H1 (cell line): ENCODE data around the gene ADAM23. TPM values are rescaled to one million over a fixed set of nuclear protein-coding genes. Genes with fewer than 3 reads are reported as not detected.

Source experiments
- CTCF ChIA-PET: fragments of 300-600 bp; sonication (Branson Sonifier 250); formaldehyde crosslinking; loops from one replicate; lab custom pipeline; 2021; ENCODE audit not compliant: partially characterized antibody; lab: Charles Lee
- POLR2A ChIA-PET: fragments of 300-600 bp; sonication (Branson Sonifier 250); formaldehyde crosslinking; loops from one replicate; lab custom pipeline; 2021; ENCODE audit warnings: inconsistent platforms; ENCODE audit not compliant: partially characterized antibody; lab: Charles Lee
- DNase-seq, 2 experiments: peaks; one replicate each; pipeline versions ENCODE4 v3.0.0 to v3.0.0-alpha.2; 2010 to 2022; ENCODE audit warnings: low spot score in 2 of 2, low read depth in 1 of 2, mixed read lengths in 1 of 2
- FAIRE-seq: peaks from 2 replicates; lab custom pipeline; 2011; peaks lifted over from hg19 to GRCh38; lab: Jason Lieb, UNC
- H2AFZ ChIP-seq: 2 replicates; pipeline ENCODE4 v1.8.1; 2012; ENCODE audit warnings: low read length, inconsistent platforms
- H2AK5ac ChIP-seq: 2 replicates; pipeline ENCODE4 v1.6.1; 2013; ENCODE audit warnings: low read depth, low read length
- H2BK120ac ChIP-seq: replicated peaks from 2 replicates; pipeline ENCODE3; 2013; ENCODE audit warnings: low read depth, low read length, inconsistent platforms
- H2BK12ac ChIP-seq: 2 replicates; pipeline ENCODE4 v1.6.1; 2013; ENCODE audit warnings: low read depth, low read length
- H2BK15ac ChIP-seq: 2 replicates; pipeline ENCODE4 v1.6.1; 2013; ENCODE audit warnings: low read length
- H2BK20ac ChIP-seq: 2 replicates; pipeline ENCODE4 v1.6.1; 2013; ENCODE audit warnings: low read length
- H2BK5ac ChIP-seq: 2 replicates; pipeline ENCODE4 v1.6.1; 2013; ENCODE audit warnings: low read depth, low read length
- H3K14ac ChIP-seq: 2 replicates; pipeline ENCODE4 v1.6.1; 2013; ENCODE audit warnings: inconsistent platforms; ENCODE audit not compliant: insufficient read length
- H3K18ac ChIP-seq: 2 replicates; pipeline ENCODE4 v1.6.1; 2013; ENCODE audit warnings: low read length; ENCODE audit errors: extremely low read depth
- H3K23ac ChIP-seq: 2 replicates; pipeline ENCODE4 v1.6.1; 2013; ENCODE audit warnings: inconsistent platforms; ENCODE audit not compliant: insufficient read length
- H3K23me2 ChIP-seq: 2 replicates; pipeline ENCODE4 v1.6.1; 2013; ENCODE audit warnings: low read depth, low read length
- H3K27ac ChIP-seq: 2 replicates; pipeline ENCODE4 v1.6.1; 2011; ENCODE audit warnings: low read depth, low read length, inconsistent platforms
- H3K27me3 ChIP-seq, 4 experiments: replicated peaks in 1 of 4; 1 replicate in 1 of 4; 2 replicates in 3 of 4; pipeline versions ENCODE4 v1.6.1 to v1.8.1; 2011 to 2013; ENCODE audit warnings: low read length in 3 of 4, mild to moderate bottlenecking in 3 of 4, inconsistent platforms in 2 of 4, mixed read lengths in 2 of 4, moderate library complexity in 1 of 4; ENCODE audit not compliant: control insufficient read depth in 3 of 4, insufficient read depth in 3 of 4; ENCODE audit errors: extremely low read depth in 1 of 4
- H3K36me3 ChIP-seq, 4 experiments: 2 replicates each; pipeline versions ENCODE4 v1.6.1 to v1.8.1; 2011 to 2013; ENCODE audit warnings: mild to moderate bottlenecking in 4 of 4, low read length in 3 of 4, moderate library complexity in 2 of 4, control low read depth in 1 of 4, inconsistent platforms in 1 of 4; ENCODE audit not compliant: insufficient read depth in 4 of 4, control insufficient read depth in 2 of 4
- H3K4ac ChIP-seq: replicated peaks from 2 replicates; pipeline ENCODE3; 2013; ENCODE audit warnings: low read length, low read depth, mixed read lengths, inconsistent platforms; ENCODE audit not compliant: insufficient read length
- H3K4me1 ChIP-seq, 4 experiments: replicated peaks in 1 of 4; 1 replicate in 1 of 4; 2 replicates in 3 of 4; pipeline versions ENCODE4 v1.6.1 to v1.8.1; 2011 to 2013; ENCODE audit warnings: low read length in 3 of 4, inconsistent platforms in 2 of 4, mixed read lengths in 1 of 4; ENCODE audit not compliant: insufficient read depth in 4 of 4, control insufficient read depth in 3 of 4
- H3K4me2 ChIP-seq, 2 experiments: 2 replicates each; pipeline versions ENCODE4 v1.6.1 to v1.8.1; 2011 to 2013; ENCODE audit warnings: low read depth in 2 of 2, low read length in 2 of 2, control low read depth in 1 of 2, inconsistent platforms in 1 of 2, mild to moderate bottlenecking in 1 of 2; ENCODE audit not compliant: insufficient read depth in 1 of 2
- H3K4me3 ChIP-seq, 4 experiments: fragments of 200-600, 300-600 bp in 1 of 4; sonication (generic), shearing (Covaris generic), sonication (Bioruptor Twin) in 1 of 4; 2 replicates each; pipeline versions ENCODE4 v1.5.1 to v1.8.1; 2011 to 2016; ENCODE audit warnings: low read length in 4 of 4, low read depth in 3 of 4, control low read depth in 2 of 4, inconsistent platforms in 2 of 4, mild to moderate bottlenecking in 2 of 4, mixed read lengths in 1 of 4, moderate library complexity in 1 of 4; ENCODE audit not compliant: insufficient read depth in 2 of 4; ENCODE audit errors: extremely low read depth in 1 of 4
- H3K56ac ChIP-seq: replicated peaks from 2 replicates; pipeline ENCODE3; 2013; ENCODE audit warnings: low read depth, mild to moderate bottlenecking, mixed read lengths, low read length, inconsistent platforms; ENCODE audit not compliant: insufficient read length
- H3K79me1 ChIP-seq: 2 replicates; pipeline ENCODE4 v1.6.1; 2013; ENCODE audit warnings: low read depth, low read length, control low read depth
- H3K79me2 ChIP-seq, 2 experiments: 2 replicates each; pipeline versions ENCODE4 v1.6.1 to v1.8.1; 2012 to 2013; ENCODE audit warnings: low read length in 2 of 2, mild to moderate bottlenecking in 2 of 2, inconsistent platforms in 1 of 2; ENCODE audit not compliant: insufficient read depth in 2 of 2, control insufficient read depth in 1 of 2
- H3K9ac ChIP-seq, 4 experiments: replicated peaks in 1 of 4; 1 replicate in 1 of 4; 2 replicates in 3 of 4; pipeline versions ENCODE4 v1.6.1 to v1.8.1; 2011 to 2013; ENCODE audit warnings: low read depth in 3 of 4, low read length in 3 of 4, control low read depth in 2 of 4, mild to moderate bottlenecking in 2 of 4, moderate library complexity in 2 of 4, inconsistent platforms in 1 of 4; ENCODE audit errors: extremely low read depth in 1 of 4
- H3K9me3 ChIP-seq, 2 experiments: 2 replicates each; pipeline versions ENCODE4 v1.6.1 to v1.8.1; 2012 to 2013; ENCODE audit warnings: mild to moderate bottlenecking in 2 of 2, moderate library complexity in 2 of 2, control low read depth in 1 of 2, inconsistent platforms in 1 of 2, low read depth in 1 of 2, low read length in 1 of 2, mixed read lengths in 1 of 2; ENCODE audit not compliant: insufficient read depth in 2 of 2
- H4K20me1 ChIP-seq, 2 experiments: replicated peaks in 1 of 2; 2 replicates each; pipeline versions ENCODE3 to v1.8.1; 2011 to 2013; ENCODE audit warnings: inconsistent platforms in 2 of 2, low read length in 2 of 2, mild to moderate bottlenecking in 1 of 2; ENCODE audit not compliant: insufficient read depth in 2 of 2, control insufficient read depth in 1 of 2
- H4K5ac ChIP-seq: 2 replicates; pipeline ENCODE4 v1.6.1; 2013; ENCODE audit warnings: low read length, low read depth, mixed read lengths, inconsistent platforms; ENCODE audit not compliant: insufficient read length
- H4K8ac ChIP-seq: 2 replicates; pipeline ENCODE4 v1.8.0; 2013; ENCODE audit warnings: mild to moderate bottlenecking, moderate library complexity, low read length, inconsistent platforms; ENCODE audit not compliant: insufficient read depth; ENCODE audit errors: extremely low read depth
- H4K91ac ChIP-seq: replicated peaks from 2 replicates; pipeline ENCODE3; 2013; ENCODE audit warnings: low read length, mixed read lengths, inconsistent platforms; ENCODE audit not compliant: insufficient read length
- ATF3 ChIP-seq: IDR thresholded peaks from 2 replicates; pipeline ENCODE4 v1.6.1; 2011; ENCODE audit warnings: low read depth, mild to moderate bottlenecking, low read length; ENCODE audit not compliant: insufficient read depth
- CBX8 ChIP-seq: fragments of 300-800, 300-1000 bp; sonication (generic); IDR thresholded peaks from 2 replicates; pipeline ENCODE4 v1.7.1; 2016; ENCODE audit warnings: low read depth, low read length, borderline replicate concordance
- CHD2 ChIP-seq: IDR thresholded peaks from 2 replicates; pipeline ENCODE4 v1.6.1; 2012; ENCODE audit warnings: low read length, improper control_type of control experiment
- KDM5A ChIP-seq: fragments of 200-600 bp; IDR thresholded peaks from 2 replicates; pipeline ENCODE4 v1.7.1; 2012; ENCODE audit warnings: mild to moderate bottlenecking, low read length, inconsistent platforms, mixed read lengths
- POLR2A ChIP-seq, 2 experiments: IDR thresholded peaks; 1 replicate in 1 of 2; 2 replicates in 1 of 2; pipeline ENCODE4 v1.6.1; 2011; ENCODE audit warnings: low read depth in 2 of 2, low read length in 2 of 2, mild to moderate bottlenecking in 2 of 2; ENCODE audit errors: control extremely low read depth in 1 of 2
- RNF2 ChIP-seq: fragments of 200-900, 300-1000 bp; sonication (generic); IDR thresholded peaks from 2 replicates; pipeline ENCODE4 v1.7.1; 2016; ENCODE audit warnings: borderline replicate concordance, low read depth, mild to moderate bottlenecking, antibody characterized with exemption, low read length; ENCODE audit not compliant: poor library complexity, severe bottlenecking; ENCODE audit errors: missing control alignments
- SP1 ChIP-seq: IDR thresholded peaks from 2 replicates; pipeline ENCODE4 v1.6.1; 2011; ENCODE audit warnings: low read depth, low read length
- SP4 ChIP-seq: IDR thresholded peaks from 2 replicates; pipeline ENCODE4 v1.6.1; 2012; ENCODE audit warnings: low read length, inconsistent platforms
- SUZ12 ChIP-seq: fragments of 200-600 bp; sonication (generic); IDR thresholded peaks from 2 replicates; pipeline ENCODE4 v1.6.1; 2012; ENCODE audit warnings: mild to moderate bottlenecking, inconsistent platforms, low read length, moderate library complexity, mixed read lengths
- ZNF274 ChIP-seq: IDR thresholded peaks from 2 replicates; pipeline ENCODE4 v1.7.0; 2012; ENCODE audit warnings: low read length, borderline replicate concordance; ENCODE audit errors: extremely low read depth
- polyA plus RNA-seq, 7 experiments: library from polyadenylated mRNA; depleted of rRNA in 3 of 7; stranded (reverse) in 5 of 7; unstranded in 2 of 7; fragments of >200 nt in 5 of 7; fragments of 200-250 nt in 2 of 7; gene quantifications; 1 replicate in 5 of 7; 2 replicates in 1 of 7; 4 replicates in 1 of 7; pipeline versions ENCODE4 v1.2.1 to v1.2.3, GENCODE V29; 2011 to 2013; ENCODE audit warnings: missing spikeins in 2 of 7, mixed read lengths in 2 of 7
- total RNA-seq: library from RNA; stranded (reverse); fragmentation: NEBNext Ultra II Directional; extraction: Animal tissue kit (Norgen Biotek cat#: 25700); gene quantifications from 2 replicates; pipeline ENCODE4 v1.2.1, GENCODE V29; 2021
- TF ChIP-seq, protein P1 (sequence below): IDR thresholded peaks from 2 replicates; pipeline ENCODE4 v1.6.1; 2011; ENCODE audit warnings: low read length, improper control_type of control experiment

ADAM23 gene
- total and polyA plus RNA-seq, 2 of the 8 experiments (the other 6 are each of a cell fraction or from before 2014, with no cell fraction given) = 9.9 to 20.8 TPM

GRCh38 chr2:206422493-206422892, 20.8 kb upstream of the ADAM23 start:
- no peak overlapping the region for H3K9ac ChIP-seq
- H4K5ac ChIP-seq = no peak overlapping the region
- H3K23ac ChIP-seq = no peak overlapping the region
- no peak overlapping the region for H4K8ac ChIP-seq
- H3K4me2 ChIP-seq = no peak overlapping the region
- FAIRE-seq (no peak), DNase-seq (no peak)
- H3K4me1 ChIP-seq = no peaks in the 10 kb centered on the region
- H3K9me3 ChIP-seq = peaks cover 3 to 5% of the 10 kb centered on the region in 2 experiments; a peak in 2 of 4 replicates
- no peak overlapping the region for H3K56ac ChIP-seq
- no peak for TF ChIP-seq RNF2
- no peak for TF ChIP-seq KDM5A
- TF ChIP-seq, protein P1, sequence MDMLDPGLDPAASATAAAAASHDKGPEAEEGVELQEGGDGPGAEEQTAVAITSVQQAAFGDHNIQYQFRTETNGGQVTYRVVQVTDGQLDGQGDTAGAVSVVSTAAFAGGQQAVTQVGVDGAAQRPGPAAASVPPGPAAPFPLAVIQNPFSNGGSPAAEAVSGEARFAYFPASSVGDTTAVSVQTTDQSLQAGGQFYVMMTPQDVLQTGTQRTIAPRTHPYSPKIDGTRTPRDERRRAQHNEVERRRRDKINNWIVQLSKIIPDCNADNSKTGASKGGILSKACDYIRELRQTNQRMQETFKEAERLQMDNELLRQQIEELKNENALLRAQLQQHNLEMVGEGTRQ = no peak
- no peak for TF ChIP-seq ATF3
- TF ChIP-seq SUZ12 = no peak
- TF ChIP-seq ZNF274 = no peak
- TF ChIP-seq SP4 = no peak
- TF ChIP-seq POLR2A (IDR thresholded peaks at IDR 0.05; ENCODE audit: control extremely low read depth in 1 of 2, low read depth in 2 of 2, low read length in 2 of 2) = no peak
- no peak for TF ChIP-seq CHD2
- TF ChIP-seq SP1 = no peak
- TF ChIP-seq CBX8 = no peak
- ChIA-PET CTCF (no interaction called here), POLR2A (no interaction called here)
- no peaks in the 10 kb centered on the region; a peak in 1 of 8 replicates for H3K36me3 ChIP-seq
- no peak overlapping the region for H2BK12ac ChIP-seq
- no peak overlapping the region for H3K4ac ChIP-seq
- H3K79me2 ChIP-seq = no peaks in the 10 kb centered on the region
- no peak overlapping the region for H2AK5ac ChIP-seq
- H2BK5ac ChIP-seq = no peak overlapping the region
- H2BK15ac ChIP-seq = no peak overlapping the region
- H2AFZ ChIP-seq = no peak overlapping the region
- no peak overlapping the region for H3K27ac ChIP-seq
- H3K27me3 ChIP-seq = no peaks in the 10 kb centered on the region
- H3K14ac ChIP-seq = no peak overlapping the region
- no peak overlapping the region for H2BK20ac ChIP-seq
- H2BK120ac ChIP-seq = no peak overlapping the region
- H4K20me1 ChIP-seq = no peaks in the 10 kb centered on the region
- no peaks in the 10 kb centered on the region for H3K79me1 ChIP-seq
- H4K91ac ChIP-seq = no peak overlapping the region
- no peak overlapping the region for H3K4me3 ChIP-seq
- H3K23me2 ChIP-seq = no peaks in the 10 kb centered on the region
- no peak overlapping the region for H3K18ac ChIP-seq
